LNCaP clone FGC (cell line): ENCODE data around the gene STRN.

Experiments
- DNase-seq: peaks from one replicate; pipeline ENCODE4 v3.0.0-alpha.2; 2011; ENCODE audit warnings: low read depth
- H3K4me3 ChIP-seq: 2 replicates; pipeline ENCODE4 v1.5.1; 2011; ENCODE audit warnings: mild to moderate bottlenecking, low read depth, low read length, control low read depth
- CTCF ChIP-seq: IDR thresholded peaks from 2 replicates; pipeline ENCODE4 v1.5.1; 2012; ENCODE audit warnings: mild to moderate bottlenecking; ENCODE audit not compliant: control insufficient read depth, insufficient read depth; ENCODE audit errors: extremely low read depth

The STRN gene

GRCh38 chr2:36820942-36821605 is 145.3 kb downstream of the STRN start:
- peak; percentile 81 for DNase-seq
- no peak for TF ChIP-seq CTCF
- no peak overlapping the region for H3K4me3 ChIP-seq

- no peak overlapping the region for H3K4me3 ChIP-seq
- TF ChIP-seq CTCF: no peak
- DNase-seq: no peak
Measured at GRCh38 chr2:36819095-36819711, 147.1 kb downstream of the STRN start.

- H3K4me3 ChIP-seq: no peak overlapping the region
- TF ChIP-seq CTCF: no peak
- no peak for DNase-seq
Measured at GRCh38 chr2:36818542-36818941, 147.8 kb downstream of the STRN start.

GRCh38 chr2:36812196-36812595 is 154.1 kb downstream of the STRN start:
- no peak overlapping the region for H3K4me3 ChIP-seq
- TF ChIP-seq CTCF: no peak
- DNase-seq: no peak

GRCh38 chr2:36811071-36811470 is 155.3 kb downstream of the STRN start:
- DNase-seq: no peak

GRCh38 chr2:36809069-36809445 is 157.3 kb downstream of the STRN start:
- no peak for TF ChIP-seq CTCF

More at GRCh38 chr2:36811071-36811470, 155.3 kb downstream of the STRN start:
- no peak overlapping the region for H3K4me3 ChIP-seq
- TF ChIP-seq CTCF: no peak

GRCh38 chr2:36808386-36809068 is 157.8 kb downstream of the STRN start:
- H3K4me3 ChIP-seq: no peak overlapping the region
- DNase-seq: no peak
- no peak for TF ChIP-seq CTCF

More at GRCh38 chr2:36809069-36809445, 157.3 kb downstream of the STRN start:
- no peak overlapping the region for H3K4me3 ChIP-seq
- no peak for DNase-seq
